KBM-7 (cell line): ENCODE measurements around the gene PTPRM.

ENCODE experiments used
- DNase-seq: peaks from one replicate; pipeline ENCODE4 v3.0.0-alpha.2; 2015
- in situ Hi-C: fragments of 300-500 bp; cut with MboI; formaldehyde crosslinking; loops from 2 replicates; pipeline ENCODE4 v1.14.3; 2020; ENCODE audit warnings: low sequenced_read_pairs, low pct_unique_long_range_greater_than_20kb, mixed read lengths

PTPRM gene

DNA sequence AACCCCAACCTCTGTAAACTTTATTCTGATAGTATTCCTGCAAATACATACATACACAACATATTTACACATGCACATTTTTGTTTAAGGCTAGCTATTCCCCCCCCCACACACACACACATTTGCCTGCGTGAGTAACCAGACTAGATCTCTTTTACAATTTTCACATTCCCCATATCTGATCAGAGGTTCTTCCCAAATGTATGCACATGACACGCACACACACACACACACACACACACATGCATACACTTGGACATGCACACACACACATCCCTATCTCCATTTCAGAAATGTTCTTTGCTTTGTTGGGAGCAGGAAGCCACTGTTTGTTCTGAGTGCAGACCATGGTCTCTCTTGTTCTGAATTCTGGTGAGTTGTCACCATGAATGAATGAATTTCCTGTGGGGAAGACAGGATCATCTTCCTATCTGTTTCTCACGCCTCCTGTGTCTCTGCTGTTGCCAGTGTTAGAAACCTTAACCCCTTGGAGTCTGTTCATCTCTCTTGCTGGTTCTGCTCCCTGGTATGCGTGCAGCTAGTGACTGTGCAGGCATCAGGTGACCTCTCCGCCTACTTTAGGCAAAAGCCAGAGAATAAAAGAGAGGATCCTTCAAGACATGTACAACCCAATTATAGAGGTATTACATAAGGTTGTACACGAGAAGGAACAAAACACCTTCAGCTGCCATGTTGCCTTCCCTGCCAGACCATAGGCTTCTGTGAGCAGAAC is 791.1 kb downstream of the PTPRM start:
- no peak for DNase-seq
- in situ Hi-C loops = no loop called here

DNA sequence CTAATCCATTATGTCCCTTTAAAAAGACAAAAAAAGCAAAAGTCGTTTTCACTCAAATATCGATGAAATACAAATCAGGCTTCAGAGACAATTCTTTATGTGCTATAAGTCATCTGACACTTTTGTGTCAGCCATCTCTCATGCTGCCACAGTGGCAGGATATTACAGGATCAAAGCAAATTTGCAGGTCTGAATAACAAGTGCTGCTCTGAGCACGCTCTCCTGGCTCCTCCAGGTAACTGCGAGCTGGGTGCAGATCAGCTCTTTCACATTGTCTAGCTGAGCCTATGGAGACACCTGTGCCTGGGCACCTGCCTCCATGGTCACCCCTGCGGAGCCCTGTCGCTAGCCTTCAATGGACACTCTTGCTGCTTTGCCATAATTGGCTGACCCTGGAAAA is 792.0 kb downstream of the PTPRM start:
- in situ Hi-C loops = no loop called here
- no peak for DNase-seq

DNA sequence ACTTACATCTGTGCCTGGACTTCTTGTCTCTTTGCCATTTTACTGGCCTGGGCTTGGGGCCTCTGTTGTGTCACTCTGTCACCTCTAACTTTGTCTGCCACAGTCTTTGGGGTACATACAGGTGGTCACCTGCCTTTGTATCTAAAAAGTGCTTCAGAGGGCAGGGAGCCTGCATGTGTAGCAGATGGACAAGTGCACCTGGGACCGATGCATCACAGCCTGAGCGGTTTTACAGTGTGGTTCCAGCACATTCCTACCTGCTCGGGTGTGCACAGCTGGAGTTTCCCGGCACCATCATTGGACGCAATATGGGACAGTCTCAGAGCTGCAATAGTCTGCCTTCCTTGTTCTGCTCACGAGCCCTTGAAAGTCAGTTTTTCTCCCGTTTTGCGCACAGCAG is 792.4 kb downstream of the PTPRM start:
- in situ Hi-C loops = no loop called here
- DNase-seq = no peak

DNA sequence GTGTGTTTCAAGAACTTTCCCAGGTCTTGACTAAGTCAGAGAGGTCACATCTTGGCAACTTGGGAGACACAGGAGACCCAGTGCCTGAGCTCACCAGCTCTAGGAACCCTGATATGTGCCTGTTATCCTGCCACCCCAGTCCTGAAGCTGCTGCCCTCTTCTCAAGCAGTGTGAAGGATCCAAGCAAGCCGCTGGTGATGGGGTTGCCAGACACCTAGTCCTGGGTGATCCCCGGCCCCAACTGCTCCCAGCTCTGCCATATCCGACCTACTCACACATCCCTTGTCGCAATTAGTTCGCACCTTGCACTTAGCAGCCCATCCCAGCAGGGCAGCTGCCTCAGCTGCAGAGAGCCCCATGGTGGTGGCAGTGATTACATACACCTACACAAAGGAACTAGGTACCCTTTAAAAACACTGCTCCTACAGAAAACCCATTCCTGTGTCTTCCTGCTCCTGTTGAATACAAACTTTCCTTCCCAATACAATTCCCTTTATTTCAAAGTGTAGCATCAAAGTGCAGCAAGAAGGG is 794.9 kb downstream of the PTPRM start:
- in situ Hi-C loops = no loop called here
- no peak for DNase-seq

DNA sequence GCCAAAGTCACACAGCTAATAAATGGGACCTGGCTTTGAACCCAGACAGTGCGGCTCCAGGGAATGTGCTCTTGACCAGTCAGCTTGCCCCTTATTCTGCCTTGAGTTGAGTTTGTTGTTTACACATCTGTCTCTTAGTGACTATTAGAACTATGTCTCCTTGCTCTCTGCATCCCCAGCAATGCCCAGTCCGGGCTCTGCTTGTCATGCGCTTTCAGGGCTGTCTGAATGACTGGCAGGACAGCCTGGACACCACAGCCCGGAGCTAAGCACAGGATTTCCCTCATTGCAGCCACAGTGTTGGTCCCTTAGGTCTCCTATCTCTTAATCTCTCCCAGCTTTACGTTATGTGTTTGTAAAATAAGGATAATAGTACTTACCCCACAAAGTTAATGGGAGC is 795.7 kb downstream of the PTPRM start:
- in situ Hi-C loops = no loop called here
- no peak for DNase-seq

DNA sequence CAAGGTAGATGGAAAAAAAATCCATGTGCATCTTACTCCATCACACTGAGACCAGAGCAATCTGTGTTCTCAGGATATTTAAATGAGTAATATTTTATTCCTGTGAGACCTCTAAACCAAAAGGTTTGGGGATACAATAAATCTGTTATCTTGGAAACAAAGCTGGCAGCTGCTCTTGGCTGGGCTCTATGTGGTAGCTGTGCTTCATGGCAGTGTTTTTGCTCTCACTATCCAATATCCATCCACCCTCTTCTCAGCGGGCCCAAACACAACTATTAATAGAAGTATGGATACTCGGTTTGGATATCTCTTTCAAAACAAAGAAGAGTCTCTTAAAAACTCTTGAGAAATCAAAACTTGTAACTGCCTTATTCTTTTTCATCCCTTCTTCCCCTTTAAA is 797.3 kb downstream of the PTPRM start:
- no peak for DNase-seq
- in situ Hi-C loops = no loop called here

DNA sequence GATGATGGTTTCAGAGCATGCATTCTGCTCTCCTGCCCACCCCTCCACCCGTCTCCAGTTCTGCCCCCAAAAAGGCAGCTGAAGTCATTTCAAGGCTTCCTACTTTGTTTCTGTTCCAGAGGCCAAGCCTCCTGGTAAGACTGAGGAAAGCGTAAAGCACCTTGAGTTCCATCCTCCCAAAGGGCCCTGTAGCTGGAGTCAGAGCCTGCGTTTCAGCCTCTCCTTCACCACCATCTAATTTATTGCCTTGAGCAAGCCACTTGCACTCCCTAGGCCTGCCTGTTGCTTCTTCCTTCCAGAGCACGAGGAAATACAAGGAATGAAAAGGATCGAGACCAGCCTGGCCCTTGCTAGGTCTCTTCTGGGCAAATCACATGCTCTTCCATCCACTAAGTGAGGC is 797.9 kb downstream of the PTPRM start:
- in situ Hi-C loops = no loop called here
- DNase-seq = no peak

DNA sequence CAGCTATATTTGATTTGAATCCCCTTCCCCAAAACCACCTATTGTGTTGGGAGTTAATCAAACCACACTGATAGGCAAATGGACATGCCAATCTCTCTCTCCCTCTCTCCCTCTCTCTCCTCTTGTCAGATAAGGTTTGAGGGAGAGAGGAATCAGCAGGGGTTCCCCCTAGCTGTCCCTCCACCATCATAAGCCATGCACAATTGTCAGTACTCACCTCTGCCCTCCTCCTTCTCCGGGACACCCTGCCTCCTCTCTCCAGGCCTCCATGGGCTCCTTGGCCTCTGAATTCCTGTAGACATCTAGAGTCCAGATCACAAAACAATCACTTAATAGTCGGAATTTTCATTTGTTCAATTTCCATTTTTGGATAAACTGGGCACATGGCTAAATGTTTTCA is 798.4 kb downstream of the PTPRM start:
- DNase-seq = no peak
- in situ Hi-C loops = no loop called here

DNA sequence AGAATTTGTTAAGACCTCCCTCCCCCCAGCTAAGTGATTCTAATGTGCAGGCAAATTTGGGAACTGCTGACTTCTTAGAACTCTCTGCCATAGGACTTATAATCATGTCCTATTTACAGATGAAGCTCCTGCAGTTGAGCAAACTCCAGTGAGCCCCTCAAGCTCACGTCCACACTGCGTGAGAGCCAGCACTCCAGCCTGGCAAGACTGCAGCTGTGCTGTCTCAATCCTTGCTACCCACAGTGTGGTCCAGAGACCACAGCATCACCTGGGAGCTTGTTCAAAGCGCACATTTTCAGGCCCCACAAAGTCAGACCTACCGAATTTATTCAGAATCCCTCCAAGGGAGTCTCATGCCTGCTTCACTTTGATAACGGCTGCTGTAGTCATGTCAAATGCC is 799.0 kb downstream of the PTPRM start:
- in situ Hi-C loops = no loop called here
- DNase-seq = no peak

DNA sequence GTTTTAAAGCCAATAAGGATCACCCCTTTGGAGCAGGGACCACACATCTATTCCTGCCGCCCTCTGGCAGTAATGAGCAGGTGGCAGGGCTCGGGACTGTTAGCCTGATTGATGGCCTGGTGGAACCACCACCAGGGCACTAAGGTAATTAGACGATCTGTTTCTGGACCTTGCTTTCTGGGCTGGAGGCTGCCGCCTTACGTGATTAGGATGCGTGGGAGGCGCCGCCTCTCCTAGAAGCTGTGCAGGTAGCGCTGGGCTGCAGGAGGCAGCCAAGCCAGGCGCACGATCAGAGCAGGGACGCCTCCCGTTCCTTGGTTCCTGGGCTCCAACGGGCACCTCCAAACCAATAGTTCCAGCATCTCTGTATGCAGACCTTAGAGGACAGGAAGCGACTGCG is 799.5 kb downstream of the PTPRM start:
- in situ Hi-C loops = no loop called here
- no peak for DNase-seq

DNA sequence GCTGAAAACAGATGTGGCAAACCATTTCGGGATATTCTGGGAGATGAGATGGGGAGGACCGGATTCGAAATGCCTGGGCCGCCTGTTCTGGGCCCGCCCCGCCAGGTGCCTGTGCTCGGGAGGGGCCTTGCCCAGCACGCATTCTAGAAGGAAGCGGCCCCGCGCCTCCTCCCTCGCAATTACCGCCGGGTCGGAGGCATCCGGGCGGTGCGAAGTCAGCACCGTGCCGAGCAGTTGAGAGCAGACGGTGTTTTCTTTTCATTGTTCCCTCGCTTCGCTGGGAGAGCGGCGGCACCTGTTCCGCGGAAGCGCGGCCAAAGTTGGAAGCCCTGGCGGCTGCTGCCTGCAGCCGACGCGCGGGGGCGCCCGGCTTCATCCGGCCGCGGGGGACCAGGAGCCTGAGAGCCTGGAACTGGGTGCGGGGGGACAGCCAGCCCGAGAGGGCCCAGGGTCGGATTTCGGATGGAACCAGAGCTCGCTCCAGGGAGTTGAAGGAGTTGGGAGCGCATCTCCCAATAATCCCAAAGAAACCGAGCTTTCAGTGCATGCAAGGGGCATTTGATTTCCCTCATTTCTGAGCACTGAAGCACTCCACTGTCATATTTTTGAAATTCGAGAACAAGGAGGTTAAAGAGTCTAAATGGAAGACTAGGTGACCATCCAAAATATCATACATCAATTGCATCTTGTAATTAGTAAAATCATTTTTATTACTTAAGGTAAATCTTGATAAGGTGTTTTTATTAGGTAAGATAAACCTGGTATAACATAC is 800.3 kb downstream of the PTPRM start:
- in situ Hi-C loops = no loop called here
- DNase-seq = peak; percentile 31

DNA sequence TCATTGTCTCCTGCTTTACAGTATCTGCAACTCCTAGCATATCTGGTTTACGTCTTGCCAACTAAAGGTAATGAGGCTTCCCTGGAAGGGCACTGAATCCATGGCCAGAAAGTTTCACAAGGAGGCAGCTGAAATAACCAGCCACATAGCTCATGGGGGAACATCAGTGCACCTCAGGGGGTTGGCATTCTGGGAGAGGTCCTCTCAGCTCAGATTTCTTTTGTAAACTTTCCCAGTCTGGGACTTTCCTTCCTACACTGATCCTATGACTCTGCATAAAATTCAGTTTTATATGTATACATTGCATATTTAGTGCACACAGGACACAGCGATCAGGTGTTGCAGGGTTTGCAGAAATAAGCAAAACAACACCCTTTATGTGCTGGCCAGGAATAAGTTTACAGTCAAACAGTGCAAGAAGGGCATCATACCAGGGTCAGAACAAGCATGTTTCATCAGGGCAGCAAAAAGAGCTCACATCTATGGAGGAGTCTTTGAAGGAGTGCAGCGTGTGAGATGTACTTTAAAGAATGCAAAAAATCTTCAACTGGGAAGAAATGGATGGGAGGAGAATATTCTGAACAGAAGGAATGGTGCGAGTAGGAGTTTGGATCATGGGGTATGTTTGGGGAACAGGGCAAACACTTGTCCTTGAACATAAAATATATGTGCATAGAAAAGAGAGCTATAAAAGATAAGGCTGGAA is 801.5 kb downstream of the PTPRM start:
- DNase-seq = no peak
- in situ Hi-C loops = no loop called here

DNA sequence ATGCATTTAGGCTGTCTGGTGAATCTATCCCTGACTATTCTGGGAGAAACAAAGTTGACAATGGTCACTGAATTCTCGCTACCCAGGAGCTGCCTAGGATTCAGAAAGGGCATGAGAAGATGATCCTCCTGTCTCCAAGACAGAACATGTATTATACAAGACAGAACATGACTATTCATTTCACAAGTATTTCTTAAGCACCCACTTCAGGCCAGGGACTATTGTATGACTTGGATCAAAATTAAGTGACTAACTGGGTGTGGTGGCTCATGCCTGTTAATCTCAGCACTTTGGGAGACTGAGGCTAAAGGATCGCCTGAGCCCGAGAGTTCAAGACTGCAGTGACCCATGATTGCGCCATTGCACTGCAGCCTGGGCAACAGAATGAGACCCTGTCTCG is 806.4 kb downstream of the PTPRM start:
- no peak for DNase-seq
- in situ Hi-C loops = no loop called here

DNA sequence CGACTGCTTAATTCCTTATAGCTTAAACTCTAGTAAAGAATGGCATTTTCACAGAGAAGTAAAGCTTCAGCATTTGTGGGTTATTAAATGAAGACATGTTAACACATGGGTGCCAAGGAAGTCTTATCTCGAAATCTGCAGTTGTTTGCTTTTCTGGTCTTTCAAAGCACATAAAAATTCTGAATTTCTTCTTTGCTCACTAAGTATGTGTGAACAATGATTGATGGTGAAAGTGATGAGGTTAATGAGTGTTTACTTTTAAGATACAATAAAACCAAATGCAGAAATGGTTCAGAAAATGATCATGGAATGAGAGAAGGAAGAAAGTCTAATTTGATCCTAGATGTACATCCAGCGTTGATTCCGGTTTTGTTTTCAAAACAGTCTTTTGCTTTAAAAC is 807.6 kb downstream of the PTPRM start:
- in situ Hi-C loops = no loop called here
- no peak for DNase-seq

DNA sequence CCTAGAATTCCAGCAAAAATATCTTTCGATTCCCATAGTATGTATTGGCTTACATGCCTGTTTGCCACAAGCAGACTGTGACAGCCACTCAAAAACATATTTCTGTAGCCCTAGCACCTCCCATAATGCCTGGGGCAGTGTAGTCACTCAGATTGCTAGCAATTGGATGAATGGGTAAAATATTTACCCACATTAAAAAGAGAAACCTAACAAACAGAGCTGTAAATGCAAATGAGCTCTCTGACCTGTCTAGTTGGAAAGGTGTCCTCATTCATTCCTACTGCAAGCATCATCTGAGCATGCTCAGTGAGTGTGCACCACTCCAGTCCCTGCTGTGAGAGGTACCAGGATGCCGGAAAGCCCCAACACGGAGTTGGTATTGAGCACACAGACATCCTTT is 808.1 kb downstream of the PTPRM start:
- in situ Hi-C loops = no loop called here
- DNase-seq = no peak

DNA sequence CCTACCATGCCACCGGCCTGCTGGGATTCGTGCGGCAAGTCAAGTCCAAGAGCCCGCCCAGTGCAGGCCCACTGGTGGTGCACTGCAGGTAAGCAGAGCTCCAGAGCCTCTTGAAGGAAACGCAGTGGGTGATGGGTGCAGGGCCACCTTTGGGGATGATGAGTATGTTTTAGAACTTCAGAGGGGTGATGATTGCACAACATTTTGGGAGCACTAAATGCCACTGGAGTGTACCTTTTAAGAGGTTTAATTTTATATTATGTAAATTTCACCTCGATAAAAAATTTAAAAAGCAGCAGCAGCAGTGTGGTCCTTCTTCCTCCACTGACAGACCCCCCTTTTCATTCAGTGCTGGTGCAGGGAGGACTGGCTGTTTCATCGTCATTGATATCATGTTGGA is 809.0 kb downstream of the PTPRM start:
- in situ Hi-C loops = no loop called here
- no peak for DNase-seq

DNA sequence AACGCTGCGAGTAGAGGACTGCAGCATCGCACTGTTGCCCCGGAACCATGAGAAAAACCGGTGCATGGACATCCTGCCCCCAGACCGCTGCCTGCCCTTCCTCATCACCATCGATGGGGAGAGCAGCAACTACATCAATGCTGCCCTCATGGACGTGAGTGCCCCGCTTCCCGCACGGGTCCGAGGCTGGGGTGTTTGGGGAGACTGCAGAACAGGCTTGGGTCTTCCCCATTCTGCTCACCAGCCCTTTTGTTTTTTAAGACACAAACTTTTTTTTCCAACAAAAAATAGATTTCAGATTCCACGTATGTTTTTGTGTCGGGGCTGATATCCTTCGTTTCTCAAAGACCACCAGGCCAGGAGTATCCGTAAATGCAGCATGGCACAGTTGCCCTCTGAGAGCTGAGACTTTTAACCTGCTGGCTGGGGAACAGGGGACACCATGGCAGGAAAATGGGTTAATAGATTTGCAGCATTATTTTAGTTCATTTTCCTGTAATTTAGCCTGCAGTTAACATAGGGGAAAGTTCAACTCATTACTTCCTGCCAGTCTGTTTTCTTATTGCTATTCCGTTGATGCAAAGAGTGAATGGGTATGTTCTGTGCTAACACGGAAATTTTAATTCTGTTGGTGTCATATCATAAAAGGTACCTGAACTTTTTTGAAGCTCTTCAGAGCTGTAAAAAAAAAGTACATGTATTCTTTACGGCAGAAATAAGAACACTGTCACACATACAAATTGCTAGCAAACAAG is 812.2 kb downstream of the PTPRM start:
- no peak for DNase-seq
- in situ Hi-C loops = no loop called here

DNA sequence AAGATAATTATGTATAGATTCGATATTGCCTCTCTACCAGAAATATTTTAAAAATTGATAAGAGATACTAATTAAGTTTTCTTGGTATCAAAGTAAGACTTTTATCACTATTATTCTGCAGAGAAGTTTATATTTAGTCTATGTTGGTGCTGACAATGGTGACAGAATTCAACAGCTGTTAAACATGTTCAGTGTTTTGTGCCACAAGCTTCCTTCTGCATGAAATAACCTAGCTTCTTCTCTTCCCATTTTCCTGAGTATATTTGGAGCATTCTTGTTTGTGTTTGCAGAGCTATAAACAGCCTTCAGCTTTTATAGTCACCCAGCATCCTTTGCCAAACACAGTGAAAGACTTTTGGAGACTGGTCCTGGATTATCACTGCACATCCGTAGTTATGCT is 812.9 kb downstream of the PTPRM start:
- no peak for DNase-seq
- in situ Hi-C loops = no loop called here

DNA sequence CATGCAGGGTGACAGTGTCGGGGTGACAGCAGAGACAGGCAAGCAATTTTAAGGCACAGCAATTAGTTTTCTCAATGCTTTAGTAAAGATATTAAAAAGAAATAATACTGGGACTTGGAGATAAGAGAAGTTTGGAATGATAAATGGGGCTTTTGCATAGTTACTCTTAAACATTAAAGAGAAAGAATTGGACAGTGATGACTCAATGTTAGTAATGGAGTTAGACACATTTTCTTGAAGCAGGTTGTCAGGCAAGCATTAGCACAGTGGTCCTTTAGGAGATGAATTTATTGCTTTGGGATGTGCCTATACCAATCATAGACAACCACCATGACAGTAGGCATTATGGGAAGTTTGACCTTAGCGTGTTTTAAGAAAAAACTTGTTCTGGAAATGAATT is 813.8 kb downstream of the PTPRM start:
- DNase-seq = no peak
- in situ Hi-C loops = no loop called here
